Measurements from ENCODE around the gene PUS7L. TPM values are rescaled to one million over a fixed set of nuclear protein-coding genes. Genes with fewer than 3 reads are reported as not detected.
A peak's percentile ranks its signal among the peaks of the same experiment; 100 is the strongest.

PUS7L gene
- total RNA-seq, 1 experiment from 2014 or later = 15.3 TPM

DNA sequence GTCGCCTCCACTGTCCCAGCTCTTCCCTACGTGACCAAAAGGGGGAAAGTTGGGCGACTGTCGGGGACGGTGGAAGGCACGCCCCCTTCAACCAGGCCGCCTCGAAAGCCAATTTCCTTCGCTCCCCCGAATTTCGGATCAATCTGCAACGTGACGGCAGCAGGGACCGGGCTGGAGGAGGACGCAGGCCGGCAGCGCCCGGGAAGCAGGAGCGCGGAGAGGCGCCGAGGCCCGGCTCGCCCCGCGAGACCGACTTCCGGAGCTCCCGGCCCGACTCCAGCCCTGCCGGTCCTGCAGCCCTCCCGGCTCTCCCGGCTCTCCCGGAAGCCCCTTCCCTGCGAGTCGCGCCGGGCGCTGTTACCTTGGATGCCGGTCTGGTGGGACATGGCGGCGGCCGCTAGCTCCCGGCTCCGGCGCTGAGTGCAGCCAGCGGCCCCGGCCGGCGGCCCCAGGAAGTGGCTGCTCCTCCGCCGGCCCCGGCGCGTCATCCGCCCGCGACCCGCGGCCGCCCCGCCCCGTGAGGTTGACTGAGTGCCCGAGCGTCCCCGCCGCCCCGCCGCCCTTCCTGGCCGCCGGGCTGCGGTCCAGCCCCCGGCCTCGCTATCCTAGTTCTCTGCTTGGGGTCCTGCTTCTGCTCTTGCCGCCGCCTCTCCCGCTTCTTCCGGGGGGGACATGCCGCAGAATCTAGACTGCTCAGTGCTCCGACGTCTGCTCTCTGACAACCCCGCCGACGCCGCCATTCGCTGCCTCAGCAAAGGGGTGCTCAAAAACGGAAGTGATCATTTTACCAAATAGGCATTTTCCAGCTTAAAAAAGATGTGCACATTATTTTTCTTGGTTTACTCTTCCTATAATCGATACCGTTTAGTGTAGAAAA is 47.5 kb upstream of the PUS7L start, which contains the start of gene TWF1 (continued):
- TF ChIP-seq ZBTB33 (IDR thresholded peaks at IDR 0.05; ENCODE audit: extremely low read depth, insufficient replicate concordance, low read length) (no peak), EGR1 (IDR thresholded peaks at IDR 0.05; ENCODE audit: low read depth) (no peak), JUND (IDR thresholded peaks at IDR 0.05) (no peak), ELF1 (IDR thresholded peaks at IDR 0.05; ENCODE audit: borderline replicate concordance, low read depth) (peak; percentile 58; the same call in 1 of the 2 replicates), CBX3 (IDR thresholded peaks at IDR 0.05; ENCODE audit: low read depth) (no peak)

DNA sequence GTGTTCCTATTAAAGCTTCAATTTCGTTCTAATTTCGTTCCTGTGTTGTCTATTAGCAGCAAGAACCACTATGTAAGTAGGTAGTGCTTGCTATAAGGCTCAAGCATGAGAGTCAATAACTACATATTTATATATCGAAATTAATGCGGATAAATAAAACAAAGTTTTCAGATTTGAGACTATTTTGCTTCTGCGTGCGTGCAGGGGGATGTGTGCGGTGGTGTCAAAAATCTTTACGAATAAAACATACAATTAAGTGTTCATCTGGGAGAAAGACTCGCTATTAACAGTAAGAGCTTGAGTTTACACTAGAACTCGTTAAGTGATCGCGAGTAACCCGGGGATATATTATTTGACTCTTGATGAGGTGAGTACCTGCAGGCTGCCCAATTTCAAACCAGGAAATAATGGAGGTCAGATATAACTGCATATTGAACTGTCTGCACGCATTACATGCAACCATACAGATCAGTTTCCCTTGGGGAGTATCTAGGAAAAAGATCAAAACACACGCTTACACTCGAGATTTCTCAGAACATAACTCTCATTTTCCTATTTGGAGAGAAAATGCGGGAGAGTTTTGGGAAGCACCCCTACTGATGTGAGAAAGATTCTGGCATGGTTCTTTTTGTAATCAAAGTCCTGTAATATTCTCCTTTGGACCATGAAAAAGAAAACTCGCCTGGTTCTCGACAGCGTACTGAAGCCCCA is 46.7 kb upstream of the PUS7L start:
- Histone ChIP-seq H4K20me1 (ENCODE audit: insufficient read depth) (no peaks in the 10 kb centered on the region), H3K27ac (ENCODE audit: low read depth, low read length) (peak overlapping the region; percentile 76), H3K4me2 (ENCODE audit: low read length) (peak overlapping the region; percentile 85), H3K27me3 (ENCODE audit: insufficient read depth, low read length) (no peaks in the 10 kb centered on the region), H2AFZ (ENCODE audit: low read depth, low read length, poor library complexity, severe bottlenecking) (no peak overlapping the region), H3K9me2 (ENCODE audit: insufficient read depth) (no peaks in the 10 kb centered on the region), H3K9me3 (ENCODE audit: control insufficient read depth in 1 of 2, insufficient read depth in 1 of 2, low read depth in 1 of 2, low read length in 2 of 2) (no peaks in the 10 kb centered on the region), H3K4me1 (ENCODE audit: control insufficient read depth in 1 of 2, insufficient read depth in 2 of 2, low read length in 2 of 2) (peaks cover 9 to 15% of the 10 kb centered on the region in 2 experiments), H3K9ac (ENCODE audit: low read length) (peak overlapping the region; percentile 82), H3K36me3 (ENCODE audit: control insufficient read depth in 1 of 2, insufficient read depth in 2 of 2, low read length in 2 of 2) (peaks cover 17 to 28% of the 10 kb centered on the region in 2 experiments), H3K79me2 (ENCODE audit: insufficient read depth, low read length) (peaks cover 46% of the 10 kb centered on the region), H3K4me3 (replicated peaks in 1 of 2; ENCODE audit: low read depth in 1 of 2, low read length in 2 of 2) (peak overlapping the region; percentile 72 to 85)
- ATAC-seq (no peak; the same call in 1 of the 2 replicates), DNase-seq (ENCODE audit: low read depth, low spot score) (no peak)
- peak in 1 of 3 experiments; percentile 37; a peak in 1 of 6 replicates for TF ChIP-seq CTCF (IDR thresholded peaks at IDR 0.05 in 2 of 3, conservative IDR thresholded peaks at IDR 0.05 in 1 of 3; ENCODE audit: borderline replicate concordance in 1 of 3, insufficient read depth in 1 of 3, low read depth in 2 of 3, low read length in 2 of 3)
- TF ChIP-seq SRF (IDR thresholded peaks at IDR 0.05; ENCODE audit: low read depth) = peak; percentile 33; the same call in 1 of the 2 replicates
- peak; percentile 19; the same call in 1 of the 2 replicates for TF ChIP-seq SIN3A (IDR thresholded peaks at IDR 0.05; ENCODE audit: low read depth)
- TF ChIP-seq FOSL1 (IDR thresholded peaks at IDR 0.05; ENCODE audit: low read depth) = no peak
- POLR2A ChIA-PET = interaction anchor here (1.1 to 1.4 kb wide), 3 partner anchors 9 to 13 kb away, joined by 3 to 6 read pairs (median 4); no protein-coding TSS in a partner anchor
- CTCF ChIA-PET = interaction anchor here (2.0 kb wide), 1 partner anchor 11 kb away, joined by 6 read pairs; no protein-coding TSS in a partner anchor
- BruUV-seq (replicated peaks) = TSS peak; percentile 52
- intact Hi-C loops (cut with micrococcal nuclease) = no loop called here
- RAD21 ChIA-PET (ENCODE audit: low non-redundant PET in 1 of 2, low total read pairs in 2 of 2, uncharacterized antibody in 2 of 2, unreplicated experiment in 2 of 2) = interaction anchor here in 1 of 2 experiments (1.3 kb wide), 1 partner anchor 77 kb away, joined by 4 read pairs; no protein-coding TSS in a partner anchor

All from HCT116 (cell line).